A549 (cell line): ENCODE results near the gene SOD3. TPM values are rescaled to one million over a fixed set of nuclear protein-coding genes. Genes with fewer than 3 reads are reported as not detected.

Experiments
- ATAC-seq, 2 experiments: fragments of 200-7000 bp in 1 of 2; fragments of >200 bp in 1 of 2; cut with Nextera tagmentation in 1 of 2; cut with Tn5 transposase in 1 of 2; 3 replicates each; pipeline versions ENCODE4 v1.8.0 to v1.9.1; 2018 to 2020; ENCODE audit warnings: mild to moderate bottlenecking in 1 of 2, moderate library complexity in 1 of 2
- CTCF ChIA-PET: fragments of 300-600 bp; sonication (Branson Sonifier 250); formaldehyde crosslinking; extraction: SDS; loops from one replicate; lab custom pipeline; 2021; ENCODE audit warnings: antibody characterized with exemption, inconsistent platforms; lab: Yijun Ruan, JAX
- POLR2A ChIA-PET: fragments of 350-600 bp; formaldehyde crosslinking; extraction: SDS; loops from one replicate; lab custom pipeline; 2021; ENCODE audit warnings: antibody characterized with exemption, inconsistent platforms; lab: Yijun Ruan, JAX
- DNase-seq, 2 experiments: peaks; one replicate each; pipeline versions ENCODE4 v3.0.0 to v3.0.0-alpha.2; 2011 to 2016; ENCODE audit warnings: low read depth in 1 of 2, low spot score in 1 of 2
- FAIRE-seq: peaks from 2 replicates; lab custom pipeline; 2011; peaks lifted over from hg19 to GRCh38; lab: Jason Lieb, UNC
- H3K27ac ChIP-seq, 2 experiments: fragments of >200 bp; sonication (Bioruptor Twin); formaldehyde crosslinking; 3 replicates each; pipeline ENCODE4 v1.5.1; 2016 to 2017
- H3K4me1 ChIP-seq: fragments of >200 bp; sonication (Bioruptor Twin); formaldehyde crosslinking; 3 replicates; pipeline ENCODE4 v1.6.1; 2016
- H3K4me2 ChIP-seq: fragments of >200 bp; sonication (Bioruptor Twin); formaldehyde crosslinking; 3 replicates; pipeline ENCODE4 v1.6.1; 2016
- H3K4me3 ChIP-seq: fragments of >200 bp; sonication (Bioruptor Twin); formaldehyde crosslinking; 3 replicates; pipeline ENCODE4 v1.5.1; 2016
- H3K9me3 ChIP-seq: fragments of >200 bp; sonication (Bioruptor Twin); formaldehyde crosslinking; 3 replicates; pipeline ENCODE4 v1.6.1; 2016
- ATOH8 ChIP-seq: fragments of 250-450 bp; sonication (Bioruptor Pico); IDR thresholded peaks from 2 replicates; pipeline ENCODE4 v1.5.0; 2020; ENCODE audit warnings: low read depth, mild to moderate bottlenecking, moderate library complexity
- BCL3 ChIP-seq: fragments of >200 bp; sonication (Bioruptor Twin); formaldehyde crosslinking; IDR thresholded peaks from 3 replicates; pipeline ENCODE4 v1.6.1; 2016
- CHD2 ChIP-seq: fragments of 150-350 bp; IDR thresholded peaks from 2 replicates; pipeline ENCODE4 v1.6.1; 2014; ENCODE audit warnings: low read length; ENCODE audit not compliant: partially characterized antibody
- E2F6 ChIP-seq: IDR thresholded peaks from 2 replicates; pipeline ENCODE4 v1.6.1; 2012; ENCODE audit warnings: low read depth, borderline replicate concordance
- EHMT2 ChIP-seq: fragments of 200-600 bp; sonication (generic); IDR thresholded peaks from 2 replicates; pipeline ENCODE4 v1.6.1; 2016; ENCODE audit warnings: antibody characterized with exemption, low read depth, mild to moderate bottlenecking, moderate library complexity
- EP300 ChIP-seq, 2 experiments: fragments of >200 bp; sonication (Bioruptor Twin); formaldehyde crosslinking; IDR thresholded peaks; 2 replicates in 1 of 2; 3 replicates in 1 of 2; pipeline ENCODE4 v1.6.1; 2016 to 2017
- ESRRA ChIP-seq: fragments of 150-350 bp; IDR thresholded peaks from 2 replicates; pipeline ENCODE4 v1.6.1; 2014; ENCODE audit warnings: mild to moderate bottlenecking, low read length, borderline replicate concordance
- FOXS1 ChIP-seq: fragments of 250-450 bp; sonication (Bioruptor Pico); IDR thresholded peaks from 2 replicates; pipeline ENCODE4 v1.5.0; 2020; ENCODE audit warnings: mild to moderate bottlenecking, moderate library complexity
- HDAC2 ChIP-seq: fragments of 200-600 bp; sonication (generic); IDR thresholded peaks from 2 replicates; pipeline ENCODE4 v1.6.1; 2016
- HES2 ChIP-seq: fragments of >200 bp; sonication (Bioruptor Twin); formaldehyde crosslinking; IDR thresholded peaks from 2 replicates; pipeline ENCODE4 v1.6.1; 2016
- HMGXB4 ChIP-seq: fragments of 250-450 bp; sonication (Bioruptor Pico); IDR thresholded peaks from 2 replicates; pipeline ENCODE4 v1.5.0; 2021; ENCODE audit warnings: mild to moderate bottlenecking, moderate library complexity, borderline replicate concordance
- HOXB13 ChIP-seq: fragments of 250-450 bp; sonication (Bioruptor Pico); IDR thresholded peaks from 2 replicates; pipeline ENCODE4 v1.5.0; 2020; ENCODE audit warnings: low read depth, mild to moderate bottlenecking, moderate library complexity
- JUNB ChIP-seq: fragments of >200 bp; sonication (Bioruptor Twin); formaldehyde crosslinking; IDR thresholded peaks from 2 replicates; pipeline ENCODE4 v1.6.1; 2016
- NR3C1 ChIP-seq: fragments of >200 bp; sonication (Bioruptor Twin); formaldehyde crosslinking; IDR thresholded peaks from 3 replicates; pipeline ENCODE4 v1.6.1; 2017
- PHF8 ChIP-seq: fragments of 200-600 bp; sonication (generic); IDR thresholded peaks from 2 replicates; pipeline ENCODE4 v1.6.1; 2016; ENCODE audit warnings: low read depth, mild to moderate bottlenecking, antibody characterized with exemption, moderate library complexity, borderline replicate concordance
- REST ChIP-seq: fragments of 200-600 bp; sonication (generic); IDR thresholded peaks from 2 replicates; pipeline ENCODE4 v1.6.1; 2016; ENCODE audit warnings: antibody characterized with exemption, mild to moderate bottlenecking, moderate library complexity
- RNF2 ChIP-seq: fragments of 200-600 bp; sonication (generic); IDR thresholded peaks from 2 replicates; pipeline ENCODE4 v1.6.1; 2016; ENCODE audit warnings: low read depth, mild to moderate bottlenecking, antibody characterized with exemption, moderate library complexity, borderline replicate concordance
- SMC3 ChIP-seq: fragments of >200 bp; sonication (Bioruptor Twin); formaldehyde crosslinking; IDR thresholded peaks from 3 replicates; pipeline ENCODE4 v1.6.1; 2018; ENCODE audit warnings: inconsistent platforms
- USF2 ChIP-seq: fragments of 450-650 bp; IDR thresholded peaks from 2 replicates; pipeline ENCODE4 v1.6.1; 2014; ENCODE audit warnings: antibody characterized with exemption
- ZC3H11A ChIP-seq: fragments of 450-650 bp; IDR thresholded peaks from 2 replicates; pipeline ENCODE4 v1.6.1; 2014; ENCODE audit warnings: antibody characterized with exemption, mild to moderate bottlenecking
- ZNF302 ChIP-seq: fragments of 250-450 bp; sonication (Bioruptor Pico); IDR thresholded peaks from 2 replicates; pipeline ENCODE4 v1.9.0; 2021; ENCODE audit warnings: inconsistent platforms, mild to moderate bottlenecking, moderate library complexity
- WGBS: methylation state at CpG from one replicate; pipeline ENCODE4 v1.1.6; 2017; ENCODE audit errors: missing lambda C conversion rate; 5-methylcytosine and 5-hydroxymethylcytosine counted together
- polyA plus RNA-seq, 4 experiments: library from polyadenylated mRNA; depleted of rRNA in 3 of 4; stranded (reverse); fragments of >200 nt; fragmentation: RNase III in 1 of 4; extraction: RNeasy Plus Mini Kit Qiagen cat#74134 plus additional on column Dnase treatment in 1 of 4; gene quantifications; 2 replicates in 3 of 4; 3 replicates in 1 of 4; pipeline ENCODE4 v1.2.3, GENCODE V29; 2011 to 2017

Gene SOD3
- polyA plus RNA-seq, 2 of the 4 experiments (the other 2 are of a cell fraction): not detected

GRCh38 chr4:24820541-24820940 lies 25.2 kb downstream of the SOD3 start (continued):
- TF ChIP-seq ZNF302 (CRISPR knock-in tag) (no peak), USF2 (no peak), NR3C1 (no peak), PHF8 (no peak), RNF2 (no peak), E2F6 (no peak), JUNB (no peak), HES2 (no peak), ATOH8 (CRISPR knock-in tag) (no peak), CHD2 (no peak)

GRCh38 chr4:24824720-24825119 lies 29.3 kb downstream of the SOD3 start:
- H3K27ac ChIP-seq: no peak overlapping the region
- 81% methylated on average over 7 of the region's 7 CpGs for WGBS
- no peak overlapping the region for H3K4me2 ChIP-seq
- DNase-seq: no peak
- H3K9me3 ChIP-seq: no peaks in the 10 kb centered on the region
- H3K4me3 ChIP-seq: no peak overlapping the region
- POLR2A ChIA-PET: no interaction called here
- H3K4me1 ChIP-seq: no peaks in the 10 kb centered on the region
- TF ChIP-seq HDAC2 (no peak), EP300 (IDR thresholded peaks at IDR 0.05) (no peak), HOXB13 (no peak), SMC3 (no peak), REST (no peak), ZC3H11A (no peak), ESRRA (no peak), RNF2 (no peak), FOXS1 (CRISPR knock-in tag) (no peak), EHMT2 (no peak), HMGXB4 (CRISPR knock-in tag) (no peak), ZNF302 (CRISPR knock-in tag) (no peak), NR3C1 (no peak), BCL3 (no peak)
- TF ChIP-seq, all 56 proteins: peak for 0
- ATAC-seq (no peak), FAIRE-seq (no peak)
- CTCF ChIA-PET: interaction anchor here (1.0 kb wide), 1 partner anchor 11 kb away, joined by 3 read pairs; no protein-coding TSS in a partner anchor
